PFSK-1 (cell line): ENCODE measurements around the gene SLC22A13.

Experiments
- POLR2AphosphoS5 ChIP-seq: IDR thresholded peaks from 2 replicates; pipeline ENCODE4 v1.6.1; 2012; ENCODE audit warnings: low read depth, mild to moderate bottlenecking, control low read depth, low read length, moderate library complexity
- REST ChIP-seq, 2 experiments: IDR thresholded peaks; 2 replicates each; pipeline versions ENCODE4 v1.6.1 to v1.8.0; 2011 to 2012; ENCODE audit warnings: low read depth in 2 of 2, low read length in 2 of 2, control low read depth in 1 of 2, inconsistent platforms in 1 of 2, mild to moderate bottlenecking in 1 of 2, moderate library complexity in 1 of 2; ENCODE audit not compliant: insufficient read depth in 1 of 2
- TAF1 ChIP-seq: IDR thresholded peaks from 2 replicates; pipeline ENCODE4 v1.6.1; 2012; ENCODE audit warnings: low read length, control low read depth, borderline replicate concordance; ENCODE audit not compliant: insufficient read depth

DNA sequence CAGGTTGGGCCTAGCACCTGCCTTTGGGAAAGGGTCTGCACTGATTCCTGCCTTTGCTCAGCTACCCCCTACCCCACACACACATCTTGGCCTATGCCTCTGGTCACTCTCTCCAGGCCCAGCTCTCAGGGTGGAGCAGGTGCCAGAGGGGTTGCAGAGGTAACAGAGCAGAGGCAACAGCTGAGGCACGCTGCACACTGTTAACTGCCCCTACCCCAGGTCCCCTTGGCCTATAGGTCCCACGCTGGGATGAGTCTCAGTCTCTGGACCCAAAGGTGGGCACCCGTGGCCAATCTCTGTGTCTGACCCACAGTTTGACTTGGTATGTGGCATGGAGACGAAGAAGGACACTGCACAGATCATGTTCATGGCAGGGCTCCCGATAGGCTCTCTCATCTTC is 41.3 kb downstream of the SLC22A13 start:
- TF ChIP-seq REST (IDR thresholded peaks at IDR 0.05; ENCODE audit: insufficient read depth in 1 of 2, low read depth in 2 of 2, low read length in 2 of 2) (no peak), TAF1 (no peak), POLR2AphosphoS5 (no peak)
